GM12872 (cell line): Measurements from ENCODE around the gene RAX2.

Source experiments
- TF ChIP-seq, protein P1 (sequence below): IDR thresholded peaks from 3 replicates; pipeline ENCODE4 v1.5.1; 2011; ENCODE audit warnings: low read depth, mild to moderate bottlenecking, low read length, moderate library complexity; ENCODE audit not compliant: insufficient read depth

The RAX2 gene

DNA sequence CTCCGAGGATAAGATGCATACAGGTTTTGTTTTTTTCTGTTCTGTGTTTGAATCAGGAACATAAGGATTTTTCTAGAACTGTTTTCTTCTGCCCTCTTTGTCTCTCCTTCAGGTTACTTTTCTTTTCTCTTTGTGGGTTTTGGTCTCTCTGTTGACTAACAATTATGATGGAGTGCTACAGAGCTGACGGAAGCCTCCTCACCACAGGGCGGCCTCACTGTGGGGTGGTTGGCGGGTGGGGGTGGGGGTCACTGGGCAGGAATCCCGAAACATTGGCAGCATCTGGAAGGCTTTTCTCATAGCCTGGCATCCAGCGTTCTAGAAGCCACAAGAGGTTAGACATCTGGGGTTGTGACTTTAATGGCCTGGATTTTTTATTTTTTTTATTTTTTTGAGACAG lies 26.1 kb upstream of the RAX2 start:
- TF ChIP-seq, protein P1, sequence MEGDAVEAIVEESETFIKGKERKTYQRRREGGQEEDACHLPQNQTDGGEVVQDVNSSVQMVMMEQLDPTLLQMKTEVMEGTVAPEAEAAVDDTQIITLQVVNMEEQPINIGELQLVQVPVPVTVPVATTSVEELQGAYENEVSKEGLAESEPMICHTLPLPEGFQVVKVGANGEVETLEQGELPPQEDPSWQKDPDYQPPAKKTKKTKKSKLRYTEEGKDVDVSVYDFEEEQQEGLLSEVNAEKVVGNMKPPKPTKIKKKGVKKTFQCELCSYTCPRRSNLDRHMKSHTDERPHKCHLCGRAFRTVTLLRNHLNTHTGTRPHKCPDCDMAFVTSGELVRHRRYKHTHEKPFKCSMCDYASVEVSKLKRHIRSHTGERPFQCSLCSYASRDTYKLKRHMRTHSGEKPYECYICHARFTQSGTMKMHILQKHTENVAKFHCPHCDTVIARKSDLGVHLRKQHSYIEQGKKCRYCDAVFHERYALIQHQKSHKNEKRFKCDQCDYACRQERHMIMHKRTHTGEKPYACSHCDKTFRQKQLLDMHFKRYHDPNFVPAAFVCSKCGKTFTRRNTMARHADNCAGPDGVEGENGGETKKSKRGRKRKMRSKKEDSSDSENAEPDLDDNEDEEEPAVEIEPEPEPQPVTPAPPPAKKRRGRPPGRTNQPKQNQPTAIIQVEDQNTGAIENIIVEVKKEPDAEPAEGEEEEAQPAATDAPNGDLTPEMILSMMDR, result no peak

DNA sequence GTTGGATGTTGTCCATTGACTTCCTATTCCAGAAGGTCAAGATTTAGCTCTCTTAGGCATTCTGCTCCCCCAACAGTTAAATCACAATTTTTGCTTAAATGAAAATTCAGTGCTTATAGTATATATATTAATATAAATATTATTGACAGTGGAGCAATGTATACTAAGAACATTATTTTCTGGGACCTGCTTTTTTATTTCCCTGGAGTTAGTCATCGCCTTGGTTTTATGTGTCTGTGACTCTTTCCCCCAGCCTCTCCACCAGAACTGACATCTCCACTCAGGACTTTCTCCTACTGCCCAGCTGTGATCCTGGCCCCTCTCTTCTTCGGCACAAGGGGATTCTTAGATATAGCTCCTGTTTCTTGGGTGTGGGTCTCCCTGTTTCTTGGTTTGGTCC lies 24.3 kb upstream of the RAX2 start:
- TF ChIP-seq, protein P1, result no peak

DNA sequence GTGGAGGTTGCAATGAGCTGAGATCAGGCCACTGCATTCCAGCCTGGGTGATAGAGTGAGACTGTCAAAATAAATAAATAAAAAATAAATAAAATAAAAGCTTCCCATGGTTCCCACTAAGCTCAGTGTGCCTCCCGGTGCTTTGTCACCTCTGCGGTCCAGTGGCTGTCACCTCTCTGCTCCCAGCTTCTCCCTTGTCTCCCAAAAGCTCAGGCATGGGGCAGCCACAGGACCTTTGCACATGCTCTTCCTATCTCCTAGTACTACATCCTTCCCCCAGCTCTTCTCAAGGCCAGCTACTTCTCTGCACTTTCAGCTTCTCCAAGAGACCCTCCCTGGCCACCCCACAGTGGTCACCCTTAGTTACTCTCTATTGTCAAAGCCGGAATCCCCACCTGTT lies 21.8 kb upstream of the RAX2 start:
- TF ChIP-seq, protein P1, result no peak

DNA sequence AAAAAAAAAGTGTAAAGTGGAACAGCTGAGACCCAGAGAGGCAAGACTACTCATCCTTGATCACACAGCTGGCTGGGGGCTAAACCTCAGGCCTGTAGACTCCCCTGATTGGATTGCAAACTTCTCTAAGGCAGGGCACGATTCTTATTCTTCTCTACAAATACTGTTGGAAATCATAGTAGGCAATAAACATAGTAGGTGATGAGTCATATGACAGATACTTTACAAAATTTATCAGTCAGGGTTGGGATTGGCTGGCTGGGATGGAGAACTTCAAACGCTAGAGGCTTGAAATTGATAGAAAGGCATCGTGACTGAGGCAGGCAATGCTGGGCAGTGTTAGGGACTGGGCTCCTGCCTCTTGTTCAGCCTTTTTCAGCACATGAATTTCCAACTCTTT lies 20.1 kb upstream of the RAX2 start:
- TF ChIP-seq, protein P1, result no peak

DNA sequence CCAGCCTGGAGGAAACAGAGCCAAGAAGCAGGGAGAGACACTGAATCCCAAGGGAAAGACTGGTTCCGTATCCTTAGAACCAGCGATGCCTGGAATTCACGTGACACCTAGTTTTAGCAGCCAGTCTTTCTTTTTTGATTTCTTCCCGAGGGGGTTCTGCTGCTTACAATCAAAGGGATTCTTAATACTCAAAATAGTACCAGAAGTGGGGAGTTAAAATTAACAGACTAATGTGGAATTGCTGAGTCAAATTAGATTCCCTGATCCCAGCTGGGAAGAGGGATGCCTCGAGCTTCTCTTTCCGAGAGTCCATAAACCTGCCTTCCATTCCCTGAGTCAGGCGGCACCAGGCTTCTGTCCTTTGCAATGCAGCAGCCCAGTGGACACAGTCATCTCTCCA lies 18.9 kb upstream of the RAX2 start:
- TF ChIP-seq, protein P1, result no peak

DNA sequence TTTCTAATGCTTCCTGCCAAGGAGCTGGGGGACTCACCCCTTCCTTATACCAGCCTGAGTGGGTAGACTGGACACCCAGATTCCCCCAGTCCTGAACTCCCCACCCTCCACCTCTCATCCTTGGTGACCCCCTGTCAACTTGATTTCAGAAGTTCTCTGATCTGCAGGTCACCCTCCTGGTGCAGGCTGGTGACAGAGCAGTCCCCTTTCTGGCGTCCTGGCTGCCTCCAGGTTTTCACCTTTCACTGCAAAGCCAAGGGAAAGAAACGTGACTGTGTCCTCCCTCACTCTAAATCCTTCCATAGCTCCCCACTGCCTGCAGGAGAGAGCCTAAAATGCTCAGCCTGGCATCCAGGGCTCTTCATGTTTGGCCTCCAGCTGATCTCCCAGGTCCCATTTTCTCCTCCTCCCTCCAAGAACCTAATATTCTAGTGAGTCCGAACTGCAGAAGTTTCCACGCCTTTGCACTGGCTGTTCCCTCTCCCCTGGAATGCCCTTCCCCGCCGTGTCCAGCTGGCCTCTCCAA lies 18.2 kb upstream of the RAX2 start:
- TF ChIP-seq, protein P1, result no peak

DNA sequence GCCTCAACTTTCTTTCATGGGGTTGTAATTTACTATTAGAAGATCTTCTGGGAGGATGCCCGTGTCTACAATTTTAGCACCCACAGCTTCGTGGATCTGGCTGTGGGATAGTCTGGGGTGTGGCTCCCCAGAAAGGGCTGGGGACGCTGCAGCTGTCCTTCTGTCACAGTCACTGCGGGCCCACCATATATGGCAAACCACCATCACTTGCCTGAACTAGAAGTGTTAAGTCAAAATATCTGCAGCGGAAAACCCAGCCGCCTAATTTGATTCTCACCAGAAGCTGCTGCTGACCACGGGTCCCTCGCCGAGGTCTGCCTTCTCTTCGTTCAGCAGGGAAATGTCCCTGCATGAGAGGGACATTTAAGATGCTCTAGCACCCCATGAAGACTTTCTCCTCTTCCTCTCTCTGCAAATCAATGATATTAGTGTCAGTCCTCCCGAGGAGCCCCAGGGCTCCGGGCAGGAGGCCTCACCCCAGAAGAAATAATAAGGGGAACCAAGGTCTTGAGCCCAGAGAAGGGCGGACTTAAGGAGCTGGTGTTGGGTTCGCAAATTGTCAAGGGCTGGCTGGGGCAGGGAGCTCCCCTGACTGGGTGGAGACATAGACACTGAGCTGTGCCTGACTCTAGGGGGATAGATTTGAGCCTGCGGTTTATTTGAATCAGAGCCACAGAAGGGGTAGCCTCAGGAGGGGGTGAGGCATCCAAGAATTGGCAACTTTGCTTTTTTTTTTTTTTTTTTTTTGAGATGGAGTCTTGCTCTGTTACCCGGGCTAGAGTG lies 17.2 kb upstream of the RAX2 start:
- TF ChIP-seq, protein P1, result no peak
